IMR-90 (cell line): ENCODE results near the gene URAD. TPM values are rescaled to one million over a fixed set of nuclear protein-coding genes. Genes with fewer than 3 reads are reported as not detected.
A peak's percentile ranks its signal among the peaks of the same experiment; 100 is the strongest.

Experiments
- ATAC-seq: fragments of 200-7000 bp; cut with Tn5 transposase; 2 replicates; pipeline ENCODE4 v1.9.1; 2020; ENCODE audit warnings: low read depth, mild to moderate bottlenecking, moderate library complexity
- BruUV-seq: library from RNA; stranded (reverse); fragments of 400-500 nt; replicated peaks from 2 replicates; lab custom pipeline; 2021; lab: Mats Ljungman, UMichigan
- CTCF ChIA-PET: fragments of 300-600 bp; formaldehyde crosslinking; extraction: SDS; loops from one replicate; lab custom pipeline; 2021; ENCODE audit warnings: antibody characterized with exemption; lab: Yijun Ruan, JAX
- POLR2A ChIA-PET: fragments of 300-600 bp; sonication (Branson Sonifier 250); formaldehyde crosslinking; loops from one replicate; lab custom pipeline; 2022; ENCODE audit warnings: antibody characterized with exemption; ENCODE audit not compliant: unreplicated experiment; lab: Charles Lee
- DNase-seq: peaks from one replicate; pipeline ENCODE4 v3.0.0; 2013
- H2AFZ ChIP-seq: replicated peaks from 2 replicates; pipeline ENCODE3; 2013; ENCODE audit warnings: low read length, mild to moderate bottlenecking; ENCODE audit not compliant: poor library complexity
- H2AK5ac ChIP-seq: 2 replicates; pipeline ENCODE4 v1.6.1; 2013; ENCODE audit warnings: low read depth, low read length, inconsistent platforms
- H2AK9ac ChIP-seq: replicated peaks from 2 replicates; pipeline ENCODE3; 2013; ENCODE audit warnings: mild to moderate bottlenecking, low read depth, low read length, moderate library complexity; ENCODE audit not compliant: poor library complexity
- H2BK120ac ChIP-seq: 2 replicates; pipeline ENCODE4 v1.6.1; 2013; ENCODE audit warnings: low read depth, low read length, inconsistent platforms
- H2BK15ac ChIP-seq: 3 replicates; pipeline ENCODE4 v1.6.1; 2013; ENCODE audit warnings: low read depth, low read length, inconsistent platforms
- H2BK20ac ChIP-seq: 2 replicates; pipeline ENCODE4 v1.6.1; 2013; ENCODE audit warnings: low read depth, mild to moderate bottlenecking, inconsistent platforms, low read length, moderate library complexity
- H2BK5ac ChIP-seq: 2 replicates; pipeline ENCODE4 v1.6.1; 2013; ENCODE audit warnings: mild to moderate bottlenecking, low read depth, low read length, inconsistent platforms; ENCODE audit not compliant: poor library complexity, severe bottlenecking
- H3K14ac ChIP-seq: replicated peaks from 2 replicates; pipeline ENCODE4 v1.6.1; 2013; ENCODE audit warnings: low read depth, low read length, inconsistent platforms
- H3K18ac ChIP-seq: 2 replicates; pipeline ENCODE4 v1.6.1; 2013; ENCODE audit warnings: low read depth, low read length, control low read depth
- H3K23ac ChIP-seq: 2 replicates; pipeline ENCODE4 v1.6.1; 2013; ENCODE audit warnings: low read depth, low read length, inconsistent platforms
- H3K27ac ChIP-seq: 2 replicates; pipeline ENCODE4 v1.5.1; 2013; ENCODE audit warnings: mild to moderate bottlenecking, control low read depth, low read length; ENCODE audit not compliant: insufficient read depth
- H3K27me3 ChIP-seq: 2 replicates; pipeline ENCODE4 v1.6.1; 2013; ENCODE audit warnings: low read length; ENCODE audit not compliant: control insufficient read depth, insufficient read depth
- H3K36me3 ChIP-seq: 2 replicates; pipeline ENCODE4 v1.6.1; 2013; ENCODE audit warnings: low read length, mixed read lengths; ENCODE audit not compliant: control insufficient read depth, insufficient read depth
- H3K4ac ChIP-seq: 2 replicates; pipeline ENCODE4 v1.6.1; 2013; ENCODE audit warnings: low read depth, low read length, inconsistent platforms
- H3K4me1 ChIP-seq: 2 replicates; pipeline ENCODE4 v1.6.1; 2013; ENCODE audit warnings: low read length, mixed read lengths; ENCODE audit not compliant: control insufficient read depth, insufficient read depth
- H3K4me2 ChIP-seq: 2 replicates; pipeline ENCODE4 v1.6.1; 2013; ENCODE audit warnings: low read depth, mild to moderate bottlenecking, control low read depth, low read length, moderate library complexity
- H3K4me3 ChIP-seq: 2 replicates; pipeline ENCODE4 v1.5.1; 2013; ENCODE audit warnings: low read depth, mild to moderate bottlenecking, control low read depth, low read length, moderate library complexity; ENCODE audit not compliant: insufficient read depth
- H3K56ac ChIP-seq: 2 replicates; pipeline ENCODE4 v1.6.1; 2013; ENCODE audit warnings: low read length, inconsistent platforms; ENCODE audit not compliant: insufficient read depth; ENCODE audit errors: extremely low read depth
- H3K79me1 ChIP-seq, 2 experiments: 2 replicates each; pipeline ENCODE4 v1.6.1; 2013; ENCODE audit warnings: low read length in 2 of 2, inconsistent platforms in 1 of 2, low read depth in 1 of 2
- H3K9ac ChIP-seq: 2 replicates; pipeline ENCODE4 v1.6.1; 2013; ENCODE audit warnings: low read depth, low read length, control low read depth
- H3K9me1 ChIP-seq: 2 replicates; pipeline ENCODE4 v1.6.1; 2013; ENCODE audit warnings: low read length, inconsistent platforms; ENCODE audit not compliant: insufficient read depth
- H3K9me3 ChIP-seq: 2 replicates; pipeline ENCODE4 v1.6.1; 2013; ENCODE audit warnings: low read length; ENCODE audit not compliant: control insufficient read depth, insufficient read depth
- H4K20me1 ChIP-seq: 2 replicates; pipeline ENCODE4 v1.6.1; 2013; ENCODE audit warnings: low read length, inconsistent platforms; ENCODE audit not compliant: insufficient read depth
- H4K5ac ChIP-seq: 2 replicates; pipeline ENCODE4 v1.6.1; 2013; ENCODE audit warnings: mild to moderate bottlenecking, low read depth, low read length, control low read depth
- H4K8ac ChIP-seq, 2 experiments: 2 replicates each; pipeline ENCODE4 v1.6.1; 2013; ENCODE audit warnings: low read depth in 2 of 2, low read length in 2 of 2, control low read depth in 1 of 2, inconsistent platforms in 1 of 2
- H4K91ac ChIP-seq: 2 replicates; pipeline ENCODE4 v1.6.1; 2013; ENCODE audit warnings: low read depth, low read length, inconsistent platforms; ENCODE audit not compliant: insufficient read depth
- BHLHE40 ChIP-seq: fragments of 150-350 bp; IDR thresholded peaks from 2 replicates; pipeline ENCODE4 v1.6.1; 2016; ENCODE audit warnings: mild to moderate bottlenecking, low read depth, low read length
- MXI1 ChIP-seq: IDR thresholded peaks from 2 replicates; pipeline ENCODE4 v1.6.1; 2012; ENCODE audit warnings: low read depth, mild to moderate bottlenecking, low read length, moderate library complexity, borderline replicate concordance
- POLR2A ChIP-seq: IDR thresholded peaks from 2 replicates; pipeline ENCODE4 v1.6.1; 2012; ENCODE audit warnings: mild to moderate bottlenecking, low read depth, low read length
- RAD21 ChIP-seq: IDR thresholded peaks from 2 replicates; pipeline ENCODE4 v1.6.1; 2012; ENCODE audit warnings: low read length, improper control_type of control experiment
- RCOR1 ChIP-seq: IDR thresholded peaks from 2 replicates; pipeline ENCODE4 v1.6.1; 2012; ENCODE audit warnings: mild to moderate bottlenecking, low read length, improper control_type of control experiment; ENCODE audit not compliant: insufficient replicate concordance
- WGBS, 2 experiments: methylation state at CpG; one replicate each; pipeline versions ENCODE4 v1.1.5 to v1.1.7; 2013; ENCODE audit warnings: missing lambda C conversion rate in 2 of 2; ENCODE audit not compliant: insufficient read length in 1 of 2; ENCODE audit errors: extremely low coverage in 2 of 2; 5-methylcytosine and 5-hydroxymethylcytosine counted together
- dilution Hi-C: fragments of 300-500 bp; cut with HindIII; formaldehyde crosslinking; loops from one replicate; pipeline ENCODE4 v1.14.3; 2018; ENCODE audit warnings: low sequenced_read_pairs; ENCODE audit not compliant: unreplicated experiment
- in situ Hi-C: fragments of 300-500 bp; cut with MboI; formaldehyde crosslinking; loops from 3 replicates; pipeline ENCODE4 v1.14.3; 2019; ENCODE audit warnings: low sequenced_read_pairs, inconsistent platforms, mixed read lengths
- intact Hi-C: fragments of 100-400 bp; cut with micrococcal nuclease; formaldehyde crosslinking; loops from 2 replicates; pipeline ENCODE4 v1.10.0; 2022
- polyA plus RNA-seq, 3 experiments: library from polyadenylated mRNA; depleted of rRNA; stranded (reverse); fragments of >200 nt; gene quantifications; 2 replicates each; pipeline ENCODE4 v1.2.3, GENCODE V29; 2012; ENCODE audit warnings: low replicate concordance in 1 of 3
- total RNA-seq: library from RNA; depleted of rRNA; stranded (reverse); fragments of >200 nt; gene quantifications from 2 replicates; pipeline ENCODE4 v1.2.3, GENCODE V29; 2012
- TF ChIP-seq, protein P1 (sequence below): fragments of 150-350 bp; IDR thresholded peaks from 2 replicates; pipeline ENCODE4 v1.6.1; 2017; ENCODE audit warnings: mild to moderate bottlenecking, antibody characterized with exemption, low read length, low read depth
- TF ChIP-seq, protein P2 (sequence below): conservative IDR thresholded peaks from 2 replicates; pipeline ENCODE4 v1.5.1; 2012; ENCODE audit warnings: mild to moderate bottlenecking, low read depth, low read length, improper control_type of control experiment
- TF ChIP-seq, protein P3 (sequence below): fragments of 150-350 bp; IDR thresholded peaks from 2 replicates; pipeline ENCODE4 v1.6.1; 2016; ENCODE audit warnings: low read depth, mild to moderate bottlenecking, low read length, moderate library complexity, borderline replicate concordance

The URAD gene
- total and polyA plus RNA-seq, 2 of the 4 experiments (the other 2 are of a cell fraction), result not detected

DNA sequence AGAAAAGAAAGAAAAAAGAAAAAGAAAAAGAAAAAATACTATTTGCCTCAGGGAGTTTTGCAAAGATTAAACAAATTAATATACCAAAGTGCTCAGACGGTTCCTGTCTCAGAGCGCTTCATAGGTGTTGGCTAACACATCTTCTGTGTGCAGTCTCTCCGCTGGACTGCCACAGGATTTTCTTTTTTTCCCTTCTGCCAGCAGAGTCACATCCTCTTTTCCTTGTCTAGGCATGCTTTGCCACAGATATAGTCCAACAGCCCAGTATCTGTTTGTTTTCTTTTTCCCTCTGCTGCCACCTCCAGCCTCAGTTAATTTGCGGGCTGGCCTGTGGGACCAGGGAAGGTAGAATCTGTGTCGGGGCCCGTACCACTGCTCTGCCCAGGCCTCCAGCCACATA lies 3.4 kb upstream of the URAD start:
- Histone ChIP-seq H3K9me3 (no peaks in the 10 kb centered on the region), H4K91ac (no peak overlapping the region), H3K27ac (no peak overlapping the region), H3K4me2 (no peak overlapping the region), H3K27me3 (peaks cover 36% of the 10 kb centered on the region), H3K4me3 (no peak overlapping the region), H3K18ac (no peak overlapping the region), H2BK20ac (no peak overlapping the region), H3K9ac (no peak overlapping the region), H3K14ac (no peak overlapping the region), H4K20me1 (no peaks in the 10 kb centered on the region), H2BK5ac (no peak overlapping the region), H2BK120ac (no peak overlapping the region), H2BK15ac (no peak overlapping the region), H2AFZ (no peak overlapping the region), H4K5ac (no peak overlapping the region), H3K9me1 (no peaks in the 10 kb centered on the region), H3K56ac (no peak overlapping the region), H2AK5ac (no peak overlapping the region), H4K8ac (no peak overlapping the region), H2AK9ac (peak overlapping the region; percentile 55), H3K23ac (no peak overlapping the region), H3K36me3 (no peaks in the 10 kb centered on the region), H3K4me1 (no peaks in the 10 kb centered on the region), H3K79me1 (no peaks in the 10 kb centered on the region), H3K4ac (no peak overlapping the region)
- no CpG with 5 or more reads among the region's 6 CpGs for WGBS, 2 experiments
- in situ Hi-C loops (loop anchor here (25.0 kb wide), 1 partner anchor 455 kb away; no protein-coding TSS in a partner anchor), dilution Hi-C loops (no loop called here), intact Hi-C loops (no loop called here)
- ChIA-PET CTCF (no interaction called here), POLR2A (no interaction called here)
- ATAC-seq (no peak), DNase-seq (no peak)
- TF ChIP-seq RAD21 (no peak), BHLHE40 (no peak), POLR2A (no peak), MXI1 (no peak), RCOR1 (no peak)
- TF ChIP-seq, protein P1, sequence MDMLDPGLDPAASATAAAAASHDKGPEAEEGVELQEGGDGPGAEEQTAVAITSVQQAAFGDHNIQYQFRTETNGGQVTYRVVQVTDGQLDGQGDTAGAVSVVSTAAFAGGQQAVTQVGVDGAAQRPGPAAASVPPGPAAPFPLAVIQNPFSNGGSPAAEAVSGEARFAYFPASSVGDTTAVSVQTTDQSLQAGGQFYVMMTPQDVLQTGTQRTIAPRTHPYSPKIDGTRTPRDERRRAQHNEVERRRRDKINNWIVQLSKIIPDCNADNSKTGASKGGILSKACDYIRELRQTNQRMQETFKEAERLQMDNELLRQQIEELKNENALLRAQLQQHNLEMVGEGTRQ, result no peak
- TF ChIP-seq, protein P2, sequence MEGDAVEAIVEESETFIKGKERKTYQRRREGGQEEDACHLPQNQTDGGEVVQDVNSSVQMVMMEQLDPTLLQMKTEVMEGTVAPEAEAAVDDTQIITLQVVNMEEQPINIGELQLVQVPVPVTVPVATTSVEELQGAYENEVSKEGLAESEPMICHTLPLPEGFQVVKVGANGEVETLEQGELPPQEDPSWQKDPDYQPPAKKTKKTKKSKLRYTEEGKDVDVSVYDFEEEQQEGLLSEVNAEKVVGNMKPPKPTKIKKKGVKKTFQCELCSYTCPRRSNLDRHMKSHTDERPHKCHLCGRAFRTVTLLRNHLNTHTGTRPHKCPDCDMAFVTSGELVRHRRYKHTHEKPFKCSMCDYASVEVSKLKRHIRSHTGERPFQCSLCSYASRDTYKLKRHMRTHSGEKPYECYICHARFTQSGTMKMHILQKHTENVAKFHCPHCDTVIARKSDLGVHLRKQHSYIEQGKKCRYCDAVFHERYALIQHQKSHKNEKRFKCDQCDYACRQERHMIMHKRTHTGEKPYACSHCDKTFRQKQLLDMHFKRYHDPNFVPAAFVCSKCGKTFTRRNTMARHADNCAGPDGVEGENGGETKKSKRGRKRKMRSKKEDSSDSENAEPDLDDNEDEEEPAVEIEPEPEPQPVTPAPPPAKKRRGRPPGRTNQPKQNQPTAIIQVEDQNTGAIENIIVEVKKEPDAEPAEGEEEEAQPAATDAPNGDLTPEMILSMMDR, result no peak
- TF ChIP-seq, protein P3, sequence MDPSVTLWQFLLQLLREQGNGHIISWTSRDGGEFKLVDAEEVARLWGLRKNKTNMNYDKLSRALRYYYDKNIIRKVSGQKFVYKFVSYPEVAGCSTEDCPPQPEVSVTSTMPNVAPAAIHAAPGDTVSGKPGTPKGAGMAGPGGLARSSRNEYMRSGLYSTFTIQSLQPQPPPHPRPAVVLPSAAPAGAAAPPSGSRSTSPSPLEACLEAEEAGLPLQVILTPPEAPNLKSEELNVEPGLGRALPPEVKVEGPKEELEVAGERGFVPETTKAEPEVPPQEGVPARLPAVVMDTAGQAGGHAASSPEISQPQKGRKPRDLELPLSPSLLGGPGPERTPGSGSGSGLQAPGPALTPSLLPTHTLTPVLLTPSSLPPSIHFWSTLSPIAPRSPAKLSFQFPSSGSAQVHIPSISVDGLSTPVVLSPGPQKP, result no peak
- no TSS peak for BruUV-seq
